ENCODE results near the gene UGT2A1. TPM values are rescaled to one million over a fixed set of nuclear protein-coding genes. Genes with fewer than 3 reads are reported as not detected.

The UGT2A1 gene
- total and polyA plus RNA-seq, 2 experiments from 2014 or later, result not detected

DNA sequence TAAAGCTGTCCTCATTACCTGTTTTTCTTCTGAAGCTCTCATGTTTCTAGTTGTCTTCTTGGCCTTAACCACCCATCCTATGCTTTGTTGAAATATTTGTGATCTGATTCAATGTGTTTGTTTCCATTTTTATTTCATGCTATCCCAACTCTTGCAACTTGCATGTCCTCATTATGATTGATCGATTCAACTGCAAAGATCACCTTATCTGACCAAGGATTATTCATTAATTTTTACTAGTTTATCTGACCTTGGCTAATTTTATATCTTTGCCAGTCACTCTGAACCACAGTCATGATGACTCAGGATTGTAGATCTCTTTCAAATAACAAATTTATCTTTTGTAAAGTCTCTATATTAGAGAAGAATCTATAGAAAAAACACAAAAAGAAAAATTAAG is 84.3 kb downstream of the UGT2A1 start:
- no peaks in the 10 kb centered on the region for H3F3A ChIP-seq (ENCODE audit: insufficient read depth)

GRCh38 chr4:69563424-69563823 is 89.6 kb downstream of the UGT2A1 start:
- no peaks in the 10 kb centered on the region for H3F3A ChIP-seq (ENCODE audit: insufficient read depth)
- H3K36me3 ChIP-seq (ENCODE audit: low read depth), result no peaks in the 10 kb centered on the region
- no peak overlapping the region for H3K4me3 ChIP-seq
- no peaks in the 10 kb centered on the region for H3K79me2 ChIP-seq (ENCODE audit: insufficient read depth)
- no peaks in the 10 kb centered on the region for H3K27me3 ChIP-seq (replicated peaks; ENCODE audit: insufficient read depth)
- in situ Hi-C loops (cut with MboI), result no loop called here
- no peak overlapping the region for H3K27ac ChIP-seq
- no peaks in the 10 kb centered on the region for H3K9me2 ChIP-seq (ENCODE audit: insufficient read depth)
- WGBS, 2 experiments (ENCODE audit: low coverage in 1 of 2, low lambda C conversion rate in 2 of 2, missing lambda C conversion rate in 2 of 2), result 16 to 46% methylated on average over 2 of the region's 2 CpGs
- no peaks in the 10 kb centered on the region for H4K20me1 ChIP-seq (ENCODE audit: insufficient read depth)
- no peak overlapping the region for H2AFZ ChIP-seq
- no peak overlapping the region for H3K9ac ChIP-seq
- DNase-seq, result no peak
- no peak overlapping the region for H3K4me2 ChIP-seq (ENCODE audit: unreplicated experiment)
- H3K9me3 ChIP-seq (ENCODE audit: low read depth), result no peaks in the 10 kb centered on the region
- TF ChIP-seq EZH2 (IDR thresholded peaks at IDR 0.05; ENCODE audit: insufficient read depth, poor library complexity, severe bottlenecking), result no peak
- TF ChIP-seq EZH2phosphoT487 (IDR thresholded peaks at IDR 0.05; ENCODE audit: insufficient read depth, low read depth), result no peak
- H3K4me1 ChIP-seq (ENCODE audit: insufficient read depth), result no peaks in the 10 kb centered on the region

More for the DNA sequence above, 84.3 kb downstream of the UGT2A1 start:
- DNase-seq, result no peak
- no peaks in the 10 kb centered on the region for H3K9me3 ChIP-seq (ENCODE audit: low read depth)
- H3K27me3 ChIP-seq (replicated peaks; ENCODE audit: insufficient read depth), result no peaks in the 10 kb centered on the region
- no peak for TF ChIP-seq EZH2 (IDR thresholded peaks at IDR 0.05; ENCODE audit: insufficient read depth, poor library complexity, severe bottlenecking)
- no peaks in the 10 kb centered on the region for H4K20me1 ChIP-seq (ENCODE audit: insufficient read depth)
- WGBS, 2 experiments (ENCODE audit: low coverage in 1 of 2, low lambda C conversion rate in 2 of 2, missing lambda C conversion rate in 2 of 2), result 17 to 27% methylated on average over 1 of the region's 1 CpG
- in situ Hi-C loops (cut with MboI), result no loop called here
- H3K9me2 ChIP-seq (ENCODE audit: insufficient read depth), result no peaks in the 10 kb centered on the region
- H3K4me2 ChIP-seq (ENCODE audit: unreplicated experiment), result no peak overlapping the region
- no peaks in the 10 kb centered on the region for H3K36me3 ChIP-seq (ENCODE audit: low read depth)
- H3K27ac ChIP-seq, result no peak overlapping the region
- no peaks in the 10 kb centered on the region for H3K4me1 ChIP-seq (ENCODE audit: insufficient read depth)
- H2AFZ ChIP-seq, result no peak overlapping the region
- H3K79me2 ChIP-seq (ENCODE audit: insufficient read depth), result no peaks in the 10 kb centered on the region
- H3K9ac ChIP-seq, result no peak overlapping the region
- no peak overlapping the region for H3K4me3 ChIP-seq

GRCh38 chr4:69549651-69550050 is 103.4 kb downstream of the UGT2A1 start:
- Histone ChIP-seq H3K27ac (no peak overlapping the region), H3F3A (ENCODE audit: insufficient read depth) (no peaks in the 10 kb centered on the region), H3K79me2 (ENCODE audit: insufficient read depth) (no peaks in the 10 kb centered on the region), H3K9me2 (ENCODE audit: insufficient read depth) (no peaks in the 10 kb centered on the region), H3K9ac (no peak overlapping the region), H3K36me3 (ENCODE audit: low read depth) (no peaks in the 10 kb centered on the region), H3K27me3 (replicated peaks; ENCODE audit: insufficient read depth) (no peaks in the 10 kb centered on the region), H3K4me3 (no peak overlapping the region), H3K9me3 (ENCODE audit: low read depth) (no peaks in the 10 kb centered on the region), H4K20me1 (ENCODE audit: insufficient read depth) (no peaks in the 10 kb centered on the region), H3K4me1 (ENCODE audit: insufficient read depth) (no peaks in the 10 kb centered on the region), H3K4me2 (ENCODE audit: unreplicated experiment) (no peak overlapping the region), H2AFZ (no peak overlapping the region)
- WGBS, 2 experiments (ENCODE audit: low coverage in 1 of 2, low lambda C conversion rate in 2 of 2, missing lambda C conversion rate in 2 of 2), result 4 to 13% methylated on average over 2 of the region's 2 CpGs
- TF ChIP-seq EZH2 (IDR thresholded peaks at IDR 0.05; ENCODE audit: insufficient read depth, poor library complexity, severe bottlenecking) (no peak), EZH2phosphoT487 (IDR thresholded peaks at IDR 0.05; ENCODE audit: insufficient read depth, low read depth) (no peak)
- DNase-seq, result no peak
- in situ Hi-C loops (cut with MboI), result no loop called here

- 4% methylated on average over 6 of the region's 6 CpGs for WGBS, 2 experiments (ENCODE audit: low coverage in 1 of 2, low lambda C conversion rate in 2 of 2, missing lambda C conversion rate in 2 of 2)
- no peak for TF ChIP-seq EZH2phosphoT487 (IDR thresholded peaks at IDR 0.05; ENCODE audit: insufficient read depth, low read depth)
- DNase-seq, result no peak
- no peaks in the 10 kb centered on the region for H3K9me2 ChIP-seq (ENCODE audit: insufficient read depth)
- no peak overlapping the region for H3K9ac ChIP-seq
- in situ Hi-C loops (cut with MboI), result no loop called here
- no peaks in the 10 kb centered on the region for H3K4me1 ChIP-seq (ENCODE audit: insufficient read depth)
- H3K27me3 ChIP-seq (replicated peaks; ENCODE audit: insufficient read depth), result no peaks in the 10 kb centered on the region
- no peaks in the 10 kb centered on the region for H3K36me3 ChIP-seq (ENCODE audit: low read depth)
- no peak overlapping the region for H2AFZ ChIP-seq
- no peak overlapping the region for H3K27ac ChIP-seq
- H3K4me3 ChIP-seq, result no peak overlapping the region
- no peak overlapping the region for H3K4me2 ChIP-seq (ENCODE audit: unreplicated experiment)
- no peaks in the 10 kb centered on the region for H3K79me2 ChIP-seq (ENCODE audit: insufficient read depth)
- H3K9me3 ChIP-seq (ENCODE audit: low read depth), result no peaks in the 10 kb centered on the region
- no peaks in the 10 kb centered on the region for H3F3A ChIP-seq (ENCODE audit: insufficient read depth)
- no peaks in the 10 kb centered on the region for H4K20me1 ChIP-seq (ENCODE audit: insufficient read depth)
Measured at GRCh38 chr4:69546134-69546765, 106.8 kb downstream of the UGT2A1 start.

Small RNA genes within 50 kb of the gene (small RNA-seq; reads per million reads assigned to genes)
- gene UGT2A2 (ENCODE audit: low read depth, low replicate concordance), result not detected

Other genes starting within 250 kb of the UGT2A1 start
- not detected in 2 replicates for gene UGT2B4, start 157.3 kb downstream of the UGT2A1 start, total RNA-seq (2014; rRNA removed; shearing (Covaris generic))
- not detected in 2 replicates for gene UGT2B4, start 157.3 kb downstream of the UGT2A1 start, polyA plus RNA-seq (2016; fragmentation: Nextera tagmentation; extraction: Ambion mirVana)
- not detected in 2 replicates for gene UGT2A2, start 13.6 kb downstream of the UGT2A1 start, total RNA-seq (2014; rRNA removed; shearing (Covaris generic))
- not detected in 2 replicates for gene UGT2A2, start 13.6 kb downstream of the UGT2A1 start, polyA plus RNA-seq (2016; fragmentation: Nextera tagmentation; extraction: Ambion mirVana)
- 2.6 TPM in 1 of 2 replicates, not detected in the other for gene SULT1B1, start 107.4 kb upstream of the UGT2A1 start, total RNA-seq (2014; rRNA removed; shearing (Covaris generic))
- 0.10 and 0.11 TPM in 2 replicates for gene SULT1B1, start 107.4 kb upstream of the UGT2A1 start, polyA plus RNA-seq (2016; fragmentation: Nextera tagmentation; extraction: Ambion mirVana)
- not detected in 2 replicates for gene SULT1E1, start 206.9 kb upstream of the UGT2A1 start, total RNA-seq (2014; rRNA removed; shearing (Covaris generic))
- gene SULT1E1, start 206.9 kb upstream of the UGT2A1 start, polyA plus RNA-seq (2016; fragmentation: Nextera tagmentation; extraction: Ambion mirVana), result not detected in 2 replicates